Uterus (tissue), 2 donors: Measurements from ENCODE around the gene SLC7A7.

ENCODE experiments used
- POLR2A ChIP-seq, 2 donors: fragments of 450-650 bp; IDR thresholded peaks; one replicate each; pipeline ENCODE4 v1.6.1; 2016; ENCODE audit warnings: antibody characterized with exemption in 2 of 2, mild to moderate bottlenecking in 1 of 2, moderate library complexity in 1 of 2
- TF ChIP-seq, protein P1 (sequence below), 4 experiments: fragments of 200-600 bp in 2 of 4; fragments of 450-650 bp in 2 of 4; sonication (generic) in 2 of 4; IDR thresholded peaks; one replicate each; pipeline ENCODE4 v1.5.1; 2016 to 2019; ENCODE audit warnings: antibody characterized with exemption in 4 of 4, mild to moderate bottlenecking in 2 of 4, moderate library complexity in 1 of 4

DNA sequence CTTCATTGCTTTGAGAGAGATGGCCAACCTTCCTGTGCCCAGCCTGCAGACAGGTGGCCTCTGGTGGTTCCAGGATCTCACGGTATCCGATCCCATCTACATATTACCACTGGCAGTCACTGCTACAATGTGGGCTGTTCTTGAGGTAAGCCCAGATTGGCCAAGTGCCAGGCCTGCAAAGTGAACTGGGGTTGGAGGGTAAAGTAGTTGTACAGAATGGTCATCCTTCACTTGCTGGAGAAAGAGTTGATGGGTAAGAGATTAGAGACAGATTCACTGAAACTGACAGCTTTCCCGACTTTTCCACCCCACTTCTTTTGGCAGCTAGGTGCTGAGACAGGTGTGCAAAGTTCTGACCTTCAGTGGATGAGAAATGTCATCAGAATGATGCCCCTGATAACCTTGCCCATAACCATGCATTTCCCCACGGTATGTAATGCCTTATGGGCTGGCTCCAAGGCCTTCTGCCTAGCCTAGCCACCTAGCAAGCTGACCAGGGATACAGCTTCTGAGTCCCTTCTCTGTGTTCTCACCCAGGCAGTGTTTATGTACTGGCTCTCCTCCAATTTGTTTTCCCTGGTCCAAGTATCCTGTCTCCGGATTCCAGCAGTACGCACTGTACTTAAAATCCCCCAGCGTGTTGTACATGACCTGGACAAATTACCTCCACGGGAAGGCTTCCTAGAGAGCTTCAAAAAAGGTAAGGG, 44.6 kb downstream of the SLC7A7 start:
- TF ChIP-seq, protein P1, sequence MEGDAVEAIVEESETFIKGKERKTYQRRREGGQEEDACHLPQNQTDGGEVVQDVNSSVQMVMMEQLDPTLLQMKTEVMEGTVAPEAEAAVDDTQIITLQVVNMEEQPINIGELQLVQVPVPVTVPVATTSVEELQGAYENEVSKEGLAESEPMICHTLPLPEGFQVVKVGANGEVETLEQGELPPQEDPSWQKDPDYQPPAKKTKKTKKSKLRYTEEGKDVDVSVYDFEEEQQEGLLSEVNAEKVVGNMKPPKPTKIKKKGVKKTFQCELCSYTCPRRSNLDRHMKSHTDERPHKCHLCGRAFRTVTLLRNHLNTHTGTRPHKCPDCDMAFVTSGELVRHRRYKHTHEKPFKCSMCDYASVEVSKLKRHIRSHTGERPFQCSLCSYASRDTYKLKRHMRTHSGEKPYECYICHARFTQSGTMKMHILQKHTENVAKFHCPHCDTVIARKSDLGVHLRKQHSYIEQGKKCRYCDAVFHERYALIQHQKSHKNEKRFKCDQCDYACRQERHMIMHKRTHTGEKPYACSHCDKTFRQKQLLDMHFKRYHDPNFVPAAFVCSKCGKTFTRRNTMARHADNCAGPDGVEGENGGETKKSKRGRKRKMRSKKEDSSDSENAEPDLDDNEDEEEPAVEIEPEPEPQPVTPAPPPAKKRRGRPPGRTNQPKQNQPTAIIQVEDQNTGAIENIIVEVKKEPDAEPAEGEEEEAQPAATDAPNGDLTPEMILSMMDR (IDR thresholded peaks at IDR 0.05), result no peak
- TF ChIP-seq POLR2A (IDR thresholded peaks at IDR 0.05), result no peak
